Lower leg skin (tissue), 3 donors: ENCODE measurements around the gene GPD1.

ENCODE experiments used
- CTCF ChIP-seq, 3 donors: fragments of 450-650 bp; IDR thresholded peaks; one replicate each; pipeline ENCODE4 v1.5.1; 2016; ENCODE audit warnings: antibody characterized with exemption in 3 of 3, mild to moderate bottlenecking in 3 of 3, moderate library complexity in 2 of 3
- POLR2A ChIP-seq, 2 donors: fragments of 450-650 bp; IDR thresholded peaks; one replicate each; pipeline ENCODE4 v1.6.1; 2016 to 2017; ENCODE audit warnings: antibody characterized with exemption in 2 of 2, mild to moderate bottlenecking in 1 of 2, moderate library complexity in 1 of 2

GRCh38 chr12:50111395-50111692 lies 7.5 kb downstream of the GPD1 start:
- TF ChIP-seq CTCF (IDR thresholded peaks at IDR 0.05) (peak in 1 of 3 donors; percentile 90), POLR2A (IDR thresholded peaks at IDR 0.05) (no peak)
